IPS-18a (cell line): Measurements from ENCODE around the gene DLGAP1.

ENCODE experiments used
- H3K27ac ChIP-seq: one replicate; pipeline ENCODE4 v1.5.1; 2013; ENCODE audit warnings: low read length
- H3K27me3 ChIP-seq: one replicate; pipeline ENCODE4 v1.6.1; 2013; ENCODE audit warnings: mild to moderate bottlenecking, low read length; ENCODE audit not compliant: control insufficient read depth, insufficient read depth
- H3K36me3 ChIP-seq: one replicate; pipeline ENCODE4 v1.6.1; 2013; ENCODE audit warnings: low read depth, low read length; ENCODE audit not compliant: control insufficient read depth
- H3K4me1 ChIP-seq: one replicate; pipeline ENCODE4 v1.6.1; 2013; ENCODE audit warnings: low read depth, low read length; ENCODE audit not compliant: control insufficient read depth
- H3K4me3 ChIP-seq: one replicate; pipeline ENCODE4 v1.5.1; 2013; ENCODE audit warnings: low read length
- H3K9ac ChIP-seq: one replicate; pipeline ENCODE4 v1.6.1; 2013; ENCODE audit warnings: mild to moderate bottlenecking, low read length, moderate library complexity
- H3K9me3 ChIP-seq: one replicate; pipeline ENCODE4 v1.6.1; 2013; ENCODE audit warnings: low read depth, low read length; ENCODE audit not compliant: control insufficient read depth

The DLGAP1 gene

GRCh38 chr18:3457261-3457724 lies 997.8 kb downstream of the DLGAP1 start:
- Histone ChIP-seq H3K4me3 (no peak overlapping the region), H3K4me1 (peaks cover 59% of the 10 kb centered on the region), H3K27ac (no peak overlapping the region), H3K27me3 (no peaks in the 10 kb centered on the region), H3K9ac (no peak overlapping the region), H3K9me3 (no peaks in the 10 kb centered on the region), H3K36me3 (peaks cover 51% of the 10 kb centered on the region)

DNA sequence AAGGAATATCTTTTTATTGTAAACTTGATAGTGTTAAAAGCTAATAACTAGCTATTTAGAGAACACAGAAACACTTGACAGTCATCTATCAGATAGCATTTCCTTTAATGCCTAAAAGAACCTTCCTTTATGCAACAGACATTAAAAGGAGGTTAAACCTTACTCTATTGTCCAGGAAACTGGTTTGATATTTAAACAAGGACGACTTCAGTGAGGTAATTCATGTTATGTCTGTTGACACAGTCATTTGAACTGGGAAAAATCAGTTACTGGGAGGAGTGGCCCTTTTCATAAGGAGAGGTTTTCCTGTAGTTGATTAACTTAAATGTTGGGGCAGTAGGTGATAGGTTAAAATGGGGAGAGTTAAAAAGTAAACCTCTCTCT lies 998.4 kb downstream of the DLGAP1 start:
- Histone ChIP-seq H3K9me3 (no peaks in the 10 kb centered on the region), H3K4me3 (no peak overlapping the region), H3K4me1 (peaks cover 55% of the 10 kb centered on the region), H3K27ac (peak overlapping the region; percentile 14), H3K36me3 (peaks cover 51% of the 10 kb centered on the region), H3K27me3 (no peaks in the 10 kb centered on the region), H3K9ac (no peak overlapping the region)

- H3K36me3 ChIP-seq, result peaks cover 50% of the 10 kb centered on the region
- peaks cover 55% of the 10 kb centered on the region for H3K4me1 ChIP-seq
- no peak overlapping the region for H3K9ac ChIP-seq
- peak overlapping the region; percentile 86 for H3K4me3 ChIP-seq
- H3K9me3 ChIP-seq, result no peaks in the 10 kb centered on the region
- H3K27me3 ChIP-seq, result no peaks in the 10 kb centered on the region
- H3K27ac ChIP-seq, result peak overlapping the region; percentile 11
These were observed 999.0 kb downstream of the DLGAP1 start for GRCh38 chr18:3455907-3456685.

DNA sequence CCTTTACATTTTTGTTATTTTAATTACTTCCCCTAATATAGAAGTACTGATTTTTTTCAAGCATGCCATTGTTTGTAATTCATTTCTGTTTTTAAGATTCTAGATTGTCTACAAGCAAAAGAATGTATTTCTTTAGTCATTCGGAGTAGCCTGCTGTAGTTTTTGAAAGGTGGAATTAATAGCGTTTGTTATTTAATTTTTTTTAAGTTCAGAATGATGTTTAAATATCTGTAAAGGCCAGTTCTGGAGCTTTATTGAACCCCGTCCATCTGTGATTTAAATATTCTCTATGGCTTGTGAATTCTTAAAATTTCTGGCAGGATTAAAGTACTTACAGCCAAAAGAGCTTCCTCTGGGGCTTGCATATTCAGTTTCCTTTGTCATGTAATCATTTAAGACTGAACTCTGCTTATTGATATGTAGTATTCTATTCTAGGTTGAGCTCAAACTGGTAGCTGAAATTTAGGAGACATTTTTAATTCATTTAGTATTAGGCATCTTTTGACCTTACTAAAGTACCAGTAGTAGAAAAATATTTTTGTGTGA lies 999.9 kb downstream of the DLGAP1 start:
- H3K9me3 ChIP-seq, result no peaks in the 10 kb centered on the region
- H3K27ac ChIP-seq, result peak overlapping the region; percentile 25
- H3K9ac ChIP-seq, result peak overlapping the region; percentile 92
- H3K4me1 ChIP-seq, result peaks cover 52% of the 10 kb centered on the region
- peak overlapping the region; percentile 86 for H3K4me3 ChIP-seq
- H3K36me3 ChIP-seq, result peaks cover 42% of the 10 kb centered on the region
- H3K27me3 ChIP-seq, result no peaks in the 10 kb centered on the region

GRCh38 chr18:3454365-3455089 lies 1000.6 kb downstream of the DLGAP1 start:
- H3K4me3 ChIP-seq, result peak overlapping the region; percentile 86
- H3K9ac ChIP-seq, result peak overlapping the region; percentile 92
- H3K27ac ChIP-seq, result peak overlapping the region; percentile 25
- no peaks in the 10 kb centered on the region for H3K27me3 ChIP-seq
- peaks cover 38% of the 10 kb centered on the region for H3K36me3 ChIP-seq
- no peaks in the 10 kb centered on the region for H3K9me3 ChIP-seq
- H3K4me1 ChIP-seq, result peaks cover 50% of the 10 kb centered on the region

- Histone ChIP-seq H3K27me3 (no peaks in the 10 kb centered on the region), H3K27ac (peak overlapping the region; percentile 25), H3K36me3 (peaks cover 30% of the 10 kb centered on the region), H3K9me3 (no peaks in the 10 kb centered on the region), H3K4me3 (peak overlapping the region; percentile 86), H3K4me1 (peaks cover 42% of the 10 kb centered on the region), H3K9ac (peak overlapping the region; percentile 92)
These were observed 1001.4 kb downstream of the DLGAP1 start for GRCh38 chr18:3453540-3454364.

GRCh38 chr18:3452750-3453539 lies 1002.2 kb downstream of the DLGAP1 start:
- peak overlapping the region; percentile 86 for H3K4me3 ChIP-seq
- peak overlapping the region; percentile 92 for H3K9ac ChIP-seq

GRCh38 chr18:3451989-3452749 lies 1002.9 kb downstream of the DLGAP1 start:
- peaks cover 33% of the 10 kb centered on the region for H3K4me1 ChIP-seq
- H3K27me3 ChIP-seq, result no peaks in the 10 kb centered on the region
- peak overlapping the region; percentile 86 for H3K4me3 ChIP-seq
- peak overlapping the region; percentile 72 for H3K27ac ChIP-seq
- H3K9ac ChIP-seq, result peak overlapping the region; percentile 92
- peaks cover 14% of the 10 kb centered on the region for H3K36me3 ChIP-seq
- H3K9me3 ChIP-seq, result no peaks in the 10 kb centered on the region

More at GRCh38 chr18:3452750-3453539, 1002.2 kb downstream of the DLGAP1 start:
- H3K9me3 ChIP-seq, result no peaks in the 10 kb centered on the region
- H3K36me3 ChIP-seq, result peaks cover 22% of the 10 kb centered on the region
- H3K4me1 ChIP-seq, result peaks cover 34% of the 10 kb centered on the region
- H3K27ac ChIP-seq, result peak overlapping the region; percentile 72
- no peaks in the 10 kb centered on the region for H3K27me3 ChIP-seq

DNA sequence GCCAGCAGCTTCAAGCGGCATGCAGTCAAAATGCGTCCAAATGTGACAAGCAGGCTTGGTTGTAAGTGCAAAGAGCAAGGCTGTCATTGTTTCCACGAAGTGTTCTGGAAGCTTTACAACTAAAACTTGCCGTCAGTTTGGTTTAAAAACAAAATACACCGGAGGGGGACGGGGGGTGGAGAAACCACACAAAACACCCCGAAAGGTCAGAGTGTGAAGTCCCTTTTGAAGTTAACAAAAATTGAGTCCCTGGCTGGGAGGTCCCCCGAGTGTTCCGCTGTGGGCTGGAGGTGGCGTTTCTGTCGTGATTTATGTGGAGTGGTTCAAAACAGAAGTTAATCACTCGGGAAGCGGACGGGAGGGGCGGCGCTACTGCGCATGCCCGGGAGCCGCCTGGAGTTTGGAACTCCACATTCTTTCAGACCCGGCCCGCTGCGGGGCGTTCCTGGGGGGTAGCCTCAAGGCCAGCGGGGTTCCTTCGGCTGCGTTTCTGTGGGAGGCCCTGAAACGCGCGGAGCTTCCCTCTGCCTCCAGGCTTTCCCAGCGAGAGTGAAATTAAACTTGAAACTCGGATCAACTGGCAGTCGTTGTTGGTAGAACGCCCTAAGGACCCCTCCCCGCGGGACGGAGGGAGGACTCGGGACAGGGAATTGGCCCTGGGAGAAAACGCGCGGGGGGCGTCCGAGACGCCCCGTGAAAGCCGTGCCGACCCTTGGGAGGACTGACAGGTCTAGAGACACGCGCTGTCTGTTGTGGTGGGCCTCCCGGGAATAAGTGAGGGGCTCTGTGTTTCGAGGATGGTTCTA lies 1003.7 kb downstream of the DLGAP1 start:
- Histone ChIP-seq H3K36me3 (peaks cover 6% of the 10 kb centered on the region), H3K27ac (peak overlapping the region; percentile 72), H3K27me3 (no peaks in the 10 kb centered on the region)

More for the DNA sequence above, 1003.7 kb downstream of the DLGAP1 start:
- no peaks in the 10 kb centered on the region for H3K9me3 ChIP-seq
- peak overlapping the region; percentile 86 for H3K4me3 ChIP-seq
- H3K9ac ChIP-seq, result peak overlapping the region; percentile 92
- H3K4me1 ChIP-seq, result peaks cover 33% of the 10 kb centered on the region
